DND-41 (cell line): ENCODE measurements around the gene WNK1.
"Not testable (repeated sequence)": the region's sequence is repeated elsewhere in the genome, so short reads cannot be mapped to it uniquely, and the experiment has no call there.

Experiments used
- ATAC-seq: fragments of 200-7000 bp; cut with Tn5 transposase; 3 replicates; pipeline ENCODE4 v1.9.1; 2021; ENCODE audit warnings: low read depth; ENCODE audit not compliant: insufficient read depth
- DNase-seq: peaks from one replicate; pipeline ENCODE4 v3.0.0-alpha.2; 2020
- H2AFZ ChIP-seq: 2 replicates; pipeline ENCODE4 v1.6.0; 2012; ENCODE audit warnings: low read depth, low read length
- H3K27ac ChIP-seq: 2 replicates; pipeline ENCODE4 v1.5.1; 2012; ENCODE audit warnings: low read length, inconsistent platforms
- H3K27me3 ChIP-seq: fragments of 200-600 bp; sonication (generic); 2 replicates; pipeline ENCODE4 v1.6.0; 2012; ENCODE audit warnings: low read length, mild to moderate bottlenecking, inconsistent platforms; ENCODE audit not compliant: insufficient read depth, poor library complexity
- H3K36me3 ChIP-seq: 2 replicates; pipeline ENCODE4 v1.5.1; 2012; ENCODE audit warnings: low read length, inconsistent platforms; ENCODE audit not compliant: insufficient read depth
- H3K4me1 ChIP-seq: 2 replicates; pipeline ENCODE4 v1.5.1; 2012; ENCODE audit warnings: mild to moderate bottlenecking, low read length; ENCODE audit not compliant: insufficient read depth
- H3K4me2 ChIP-seq: 2 replicates; pipeline ENCODE4 v1.6.0; 2012; ENCODE audit warnings: mild to moderate bottlenecking, moderate library complexity, low read length, inconsistent platforms; ENCODE audit not compliant: insufficient read depth
- H3K4me3 ChIP-seq, 2 experiments: fragments of 200-600 bp in 1 of 2; shearing (Covaris generic) in 1 of 2; 2 replicates each; pipeline ENCODE4 v1.5.1; 2012 to 2016; ENCODE audit warnings: inconsistent platforms in 2 of 2, low read length in 2 of 2, mild to moderate bottlenecking in 2 of 2, low read depth in 1 of 2, moderate library complexity in 1 of 2
- H3K79me2 ChIP-seq: 2 replicates; pipeline ENCODE4 v1.6.0; 2012; ENCODE audit warnings: low read length, inconsistent platforms; ENCODE audit not compliant: insufficient read depth
- H3K9ac ChIP-seq: 2 replicates; pipeline ENCODE4 v1.6.0; 2012; ENCODE audit warnings: low read depth, mild to moderate bottlenecking, inconsistent platforms, low read length, moderate library complexity
- H3K9me3 ChIP-seq: 2 replicates; pipeline ENCODE4 v1.5.1; 2012; ENCODE audit warnings: low read length, moderate library complexity, mild to moderate bottlenecking, inconsistent platforms; ENCODE audit not compliant: insufficient read depth, severe bottlenecking
- H4K20me1 ChIP-seq: 2 replicates; pipeline ENCODE4 v1.6.0; 2012; ENCODE audit warnings: low read length; ENCODE audit not compliant: insufficient read depth
- EZH2 ChIP-seq: IDR thresholded peaks from 3 replicates; pipeline ENCODE4 v1.6.1; 2012; ENCODE audit warnings: borderline replicate concordance, low read depth, mild to moderate bottlenecking, moderate library complexity, low read length, inconsistent platforms; ENCODE audit not compliant: severe bottlenecking
- TF ChIP-seq, protein P1 (sequence below): IDR thresholded peaks from 2 replicates; pipeline ENCODE4 v1.5.1; 2012; ENCODE audit warnings: borderline replicate concordance, low read length, moderate library complexity, mild to moderate bottlenecking; ENCODE audit not compliant: poor library complexity, severe bottlenecking; ENCODE audit errors: extremely low read depth

The WNK1 gene

DNA sequence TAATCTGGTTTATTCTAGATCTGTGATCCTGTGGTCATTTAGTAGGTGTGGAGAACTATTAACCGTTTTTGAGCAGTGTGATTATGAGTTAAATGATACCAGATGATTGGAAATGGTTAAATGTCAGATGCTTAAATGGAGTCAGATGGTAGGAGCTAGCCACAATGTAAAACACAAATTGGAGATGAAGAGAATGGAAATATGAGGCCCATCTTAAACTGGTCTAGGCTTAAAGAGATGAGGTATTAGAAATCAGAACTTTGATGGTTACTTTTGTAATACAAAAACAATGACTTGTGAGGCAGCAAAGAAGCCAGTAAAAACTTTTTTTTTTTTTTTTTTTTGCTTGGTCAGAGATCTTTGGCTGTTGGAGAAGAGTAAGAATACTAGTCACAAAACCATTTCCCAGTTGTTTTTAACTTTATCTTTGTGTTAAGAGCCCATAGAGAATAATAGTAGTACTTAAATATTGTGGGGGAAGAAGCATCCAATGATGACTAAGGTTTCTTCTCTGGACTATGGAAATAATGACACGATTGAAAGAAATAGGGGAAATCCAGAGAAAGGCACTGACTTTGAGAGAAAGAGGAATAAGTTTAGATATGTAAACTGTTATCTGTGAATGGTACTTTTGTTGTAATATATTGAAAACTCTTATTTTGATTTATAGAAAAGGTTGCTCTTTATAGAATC lies 95.9 kb downstream of the WNK1 start:
- Histone ChIP-seq H2AFZ (no peak overlapping the region), H3K9me3 (no peaks in the 10 kb centered on the region), H3K36me3 (peaks cover 17% of the 10 kb centered on the region; the same call in 1 of the 2 replicates), H3K4me1 (no peaks in the 10 kb centered on the region), H3K4me2 (no peak overlapping the region), H4K20me1 (peaks cover 16% of the 10 kb centered on the region; the same call in 1 of the 2 replicates), H3K4me3 (no peak overlapping the region), H3K79me2 (peaks cover 77% of the 10 kb centered on the region), H3K27ac (no peak overlapping the region), H3K9ac (no peak overlapping the region), H3K27me3 (no peaks in the 10 kb centered on the region)
- no peak for ATAC-seq
- TF ChIP-seq, protein P1, sequence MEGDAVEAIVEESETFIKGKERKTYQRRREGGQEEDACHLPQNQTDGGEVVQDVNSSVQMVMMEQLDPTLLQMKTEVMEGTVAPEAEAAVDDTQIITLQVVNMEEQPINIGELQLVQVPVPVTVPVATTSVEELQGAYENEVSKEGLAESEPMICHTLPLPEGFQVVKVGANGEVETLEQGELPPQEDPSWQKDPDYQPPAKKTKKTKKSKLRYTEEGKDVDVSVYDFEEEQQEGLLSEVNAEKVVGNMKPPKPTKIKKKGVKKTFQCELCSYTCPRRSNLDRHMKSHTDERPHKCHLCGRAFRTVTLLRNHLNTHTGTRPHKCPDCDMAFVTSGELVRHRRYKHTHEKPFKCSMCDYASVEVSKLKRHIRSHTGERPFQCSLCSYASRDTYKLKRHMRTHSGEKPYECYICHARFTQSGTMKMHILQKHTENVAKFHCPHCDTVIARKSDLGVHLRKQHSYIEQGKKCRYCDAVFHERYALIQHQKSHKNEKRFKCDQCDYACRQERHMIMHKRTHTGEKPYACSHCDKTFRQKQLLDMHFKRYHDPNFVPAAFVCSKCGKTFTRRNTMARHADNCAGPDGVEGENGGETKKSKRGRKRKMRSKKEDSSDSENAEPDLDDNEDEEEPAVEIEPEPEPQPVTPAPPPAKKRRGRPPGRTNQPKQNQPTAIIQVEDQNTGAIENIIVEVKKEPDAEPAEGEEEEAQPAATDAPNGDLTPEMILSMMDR: no peak
- TF ChIP-seq EZH2: no peak
- DNase-seq: no peak

DNA sequence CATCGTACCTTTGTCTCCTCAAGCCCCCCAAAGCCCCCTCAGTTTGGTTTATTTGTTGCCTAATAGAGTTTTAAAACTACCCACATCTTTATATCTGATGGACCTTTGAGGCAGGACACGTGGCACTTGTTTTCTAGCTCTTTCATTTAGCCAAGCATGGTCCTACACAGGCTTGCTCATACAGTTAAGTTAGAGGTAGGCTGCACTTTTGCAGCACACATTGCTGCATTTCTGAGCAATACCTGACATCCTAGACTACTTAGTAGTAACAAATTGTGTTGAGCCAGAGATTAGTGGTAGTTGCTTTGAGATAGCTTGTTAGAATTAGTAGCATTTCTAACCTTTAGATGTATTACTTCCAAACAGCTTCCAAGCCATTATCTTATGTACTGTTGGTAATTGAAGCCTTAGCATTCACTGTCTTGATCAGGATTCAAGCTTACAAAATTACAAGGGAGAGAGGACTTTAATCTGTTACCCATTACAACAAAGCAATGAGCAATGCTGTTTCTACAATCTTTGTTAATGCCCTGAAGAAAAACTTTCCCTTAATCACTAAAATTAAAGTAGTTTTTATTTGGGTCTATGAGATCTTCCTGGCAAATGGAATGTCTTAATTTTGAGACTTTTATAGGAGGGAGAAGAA lies 96.6 kb downstream of the WNK1 start:
- no peak overlapping the region for H2AFZ ChIP-seq
- no peak for DNase-seq
- ATAC-seq: no peak
- H3K4me3 ChIP-seq: no peak overlapping the region
- H3K9me3 ChIP-seq: no peaks in the 10 kb centered on the region
- H3K36me3 ChIP-seq: peaks cover 14% of the 10 kb centered on the region; the same call in 1 of the 2 replicates
- TF ChIP-seq EZH2: no peak
- TF ChIP-seq, protein P1: no peak
- no peak overlapping the region for H3K4me2 ChIP-seq
- H4K20me1 ChIP-seq: peaks cover 16% of the 10 kb centered on the region; the same call in 1 of the 2 replicates
- no peak overlapping the region for H3K9ac ChIP-seq
- no peaks in the 10 kb centered on the region for H3K4me1 ChIP-seq
- no peak overlapping the region for H3K27ac ChIP-seq
- no peaks in the 10 kb centered on the region for H3K27me3 ChIP-seq
- H3K79me2 ChIP-seq: peaks cover 79% of the 10 kb centered on the region

DNA sequence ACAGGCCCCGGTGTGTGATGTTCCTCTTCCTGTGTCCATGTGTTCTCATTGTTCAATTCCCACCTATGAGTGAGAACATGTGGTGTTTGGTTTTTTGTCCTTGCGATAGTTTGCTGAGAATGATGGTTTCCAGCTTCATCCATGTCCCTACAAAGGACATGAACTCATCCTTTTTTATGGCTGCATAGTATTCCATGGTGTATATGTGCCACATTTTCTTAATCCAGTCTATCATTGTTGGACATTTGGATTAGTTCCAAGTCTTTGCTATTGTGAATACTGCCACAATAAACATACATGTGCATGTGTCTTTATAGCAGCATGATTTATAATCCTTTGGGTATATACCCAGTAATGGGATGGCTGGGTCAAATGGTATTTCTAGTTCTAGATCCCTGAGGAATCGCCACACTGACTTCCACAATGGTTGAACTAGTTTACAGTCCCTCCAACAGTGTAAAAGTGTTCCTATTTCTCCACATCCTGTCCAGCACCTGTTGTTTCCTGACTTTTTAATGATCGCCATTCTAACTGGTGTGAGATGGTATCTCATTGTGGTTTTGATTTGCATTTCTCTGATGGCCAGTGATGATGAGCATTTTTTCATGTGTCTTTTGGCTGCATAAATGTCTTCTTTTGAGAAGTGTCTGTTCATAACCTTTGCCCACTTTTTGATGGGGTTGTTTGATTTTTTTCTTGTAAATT lies 97.5 kb downstream of the WNK1 start:
- H3K4me2 ChIP-seq, H3K4me1 ChIP-seq, DNase-seq, H2AFZ ChIP-seq, H3K4me3 ChIP-seq, H3K9ac ChIP-seq, H3K9me3 ChIP-seq, ATAC-seq, H3K27me3 ChIP-seq, H3K27ac ChIP-seq: not testable (repeated sequence)
- Histone ChIP-seq H4K20me1 (peaks cover 21% of the 10 kb centered on the region; the same call in 1 of the 2 replicates), H3K79me2 (peaks cover 83% of the 10 kb centered on the region), H3K36me3 (peaks cover 13% of the 10 kb centered on the region)

DNA sequence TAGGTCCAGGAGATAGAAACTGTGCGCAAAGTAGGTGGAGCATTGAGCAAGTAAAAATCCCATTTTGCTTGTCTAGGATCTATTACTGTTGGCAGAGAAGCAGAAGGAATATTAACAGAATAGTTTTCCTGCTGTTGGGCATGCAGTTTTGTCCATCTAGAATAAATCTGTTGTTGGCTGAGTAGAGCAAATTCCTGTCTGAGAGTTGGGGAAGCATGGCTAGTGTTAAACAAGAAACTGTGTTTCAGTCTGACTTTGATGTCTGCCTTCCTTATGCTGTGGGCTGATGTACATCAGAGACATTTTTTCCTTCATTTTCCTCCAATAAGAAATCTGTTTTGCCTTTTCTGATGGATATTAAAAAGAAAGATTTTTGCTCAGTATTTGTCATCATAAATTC lies 99.0 kb downstream of the WNK1 start:
- no peak overlapping the region for H3K27ac ChIP-seq
- DNase-seq (no peak), ATAC-seq (no peak)
- H3K27me3 ChIP-seq: no peaks in the 10 kb centered on the region
- no peaks in the 10 kb centered on the region for H3K9me3 ChIP-seq
- peaks cover 22% of the 10 kb centered on the region for H3K36me3 ChIP-seq
- H3K4me2 ChIP-seq: no peak overlapping the region
- H4K20me1 ChIP-seq: peaks cover 25% of the 10 kb centered on the region; the same call in 1 of the 2 replicates
- peaks cover 78% of the 10 kb centered on the region for H3K79me2 ChIP-seq
- no peaks in the 10 kb centered on the region for H3K4me1 ChIP-seq
- TF ChIP-seq, protein P1: no peak
- TF ChIP-seq EZH2: no peak
- H2AFZ ChIP-seq: no peak overlapping the region
- no peak overlapping the region for H3K4me3 ChIP-seq
- H3K9ac ChIP-seq: no peak overlapping the region
